MM.1S (cell line): ENCODE measurements around the gene DNAJC3.

Experiments
- DNase-seq: peaks from one replicate; pipeline ENCODE4 v3.0.0-alpha.2; 2015
- H2AFZ ChIP-seq: fragments of 300-600 bp; sonication (generic); 2 replicates; pipeline ENCODE4 v1.6.0; 2016; ENCODE audit warnings: antibody characterized with exemption, low read length
- H3F3A ChIP-seq: fragments of 300-600 bp; sonication (generic); 2 replicates; pipeline ENCODE4 v1.6.1; 2016; ENCODE audit warnings: mild to moderate bottlenecking, antibody characterized with exemption, low read length, moderate library complexity, mixed read lengths; ENCODE audit not compliant: insufficient read depth
- H3K27ac ChIP-seq: fragments of 300-600 bp; sonication (generic); 2 replicates; pipeline ENCODE4 v1.5.1; 2016; ENCODE audit warnings: mild to moderate bottlenecking, low read length
- H3K27me3 ChIP-seq: fragments of 300-600 bp; sonication (generic); replicated peaks from 2 replicates; pipeline ENCODE4 v1.6.0; 2016; ENCODE audit warnings: low read length; ENCODE audit not compliant: insufficient read depth
- H3K36me3 ChIP-seq: fragments of 300-600 bp; sonication (generic); replicated peaks from 2 replicates; pipeline ENCODE4 v1.6.1; 2016; ENCODE audit warnings: mild to moderate bottlenecking, low read length, mixed read lengths; ENCODE audit not compliant: insufficient read depth
- H3K4me1 ChIP-seq: fragments of 300-600 bp; sonication (generic); 2 replicates; pipeline ENCODE4 v1.6.1; 2016; ENCODE audit warnings: low read length, mixed read lengths
- H3K4me2 ChIP-seq: fragments of 300-600 bp; sonication (generic); 2 replicates; pipeline ENCODE4 v1.6.0; 2016; ENCODE audit warnings: low read depth, low read length
- H3K4me3 ChIP-seq: fragments of 300-600 bp; sonication (generic); 2 replicates; pipeline ENCODE4 v1.5.1; 2016; ENCODE audit warnings: low read length, mixed read lengths
- H3K79me2 ChIP-seq: fragments of 300-600 bp; sonication (generic); 2 replicates; pipeline ENCODE4 v1.6.1; 2016; ENCODE audit warnings: mixed run types, low read length, mixed read lengths
- H3K9ac ChIP-seq: fragments of 300-600 bp; sonication (generic); 2 replicates; pipeline ENCODE4 v1.6.1; 2016; ENCODE audit warnings: low read length, mixed read lengths
- H3K9me2 ChIP-seq: fragments of 300-600 bp; sonication (generic); replicated peaks from 2 replicates; pipeline ENCODE4 v1.6.1; 2016; ENCODE audit warnings: mild to moderate bottlenecking, low read length, mixed read lengths; ENCODE audit not compliant: insufficient read depth
- H3K9me3 ChIP-seq: fragments of 300-600 bp; sonication (generic); replicated peaks from 2 replicates; pipeline ENCODE4 v1.6.1; 2016; ENCODE audit warnings: mild to moderate bottlenecking, low read length, mixed read lengths; ENCODE audit not compliant: insufficient read depth
- H4K20me1 ChIP-seq: fragments of 300-600 bp; sonication (generic); 2 replicates; pipeline ENCODE4 v1.6.1; 2016; ENCODE audit warnings: mild to moderate bottlenecking, low read length, moderate library complexity, mixed read lengths; ENCODE audit not compliant: insufficient read depth
- CTCF ChIP-seq: fragments of 300-600 bp; sonication (generic); IDR thresholded peaks from 2 replicates; pipeline ENCODE4 v1.5.1; 2016; ENCODE audit warnings: antibody characterized with exemption, low read length, mixed read lengths
- EZH2 ChIP-seq: fragments of 300-600 bp; sonication (generic); optimal IDR thresholded peaks from 2 replicates; pipeline ENCODE3; 2017; ENCODE audit warnings: low read depth, mild to moderate bottlenecking, antibody characterized with exemption, low read length, mixed read lengths
- EZH2phosphoT487 ChIP-seq: fragments of 300-600 bp; sonication (generic); IDR thresholded peaks from 2 replicates; pipeline ENCODE4 v1.6.1; 2018; ENCODE audit warnings: antibody characterized with exemption, low read length

Gene DNAJC3

GRCh38 chr13:95629071-95629470 lies 47.9 kb upstream of the DNAJC3 start:
- no peak for DNase-seq
- Histone ChIP-seq H3K4me1 (no peaks in the 10 kb centered on the region), H3K9ac (no peak overlapping the region), H3K4me2 (no peak overlapping the region), H4K20me1 (no peaks in the 10 kb centered on the region), H3K9me2 (no peaks in the 10 kb centered on the region), H2AFZ (no peak overlapping the region), H3F3A (no peaks in the 10 kb centered on the region), H3K27ac (no peak overlapping the region), H3K36me3 (no peaks in the 10 kb centered on the region), H3K4me3 (no peak overlapping the region), H3K27me3 (no peaks in the 10 kb centered on the region), H3K79me2 (no peaks in the 10 kb centered on the region), H3K9me3 (no peaks in the 10 kb centered on the region)
- no peak for TF ChIP-seq CTCF
- TF ChIP-seq EZH2, result no peak
- TF ChIP-seq EZH2phosphoT487, result no peak

- H3K79me2 ChIP-seq, result no peaks in the 10 kb centered on the region
- no peaks in the 10 kb centered on the region for H3K4me1 ChIP-seq
- no peaks in the 10 kb centered on the region for H4K20me1 ChIP-seq
- TF ChIP-seq EZH2phosphoT487 (no peak), EZH2 (no peak), CTCF (no peak)
- H3K36me3 ChIP-seq, result no peaks in the 10 kb centered on the region
- no peaks in the 10 kb centered on the region for H3K9me3 ChIP-seq
- H3K9ac ChIP-seq, result no peak overlapping the region
- no peaks in the 10 kb centered on the region for H3F3A ChIP-seq
- no peak overlapping the region for H3K4me3 ChIP-seq
- no peak overlapping the region for H2AFZ ChIP-seq
- no peak overlapping the region for H3K27ac ChIP-seq
- H3K27me3 ChIP-seq, result no peaks in the 10 kb centered on the region
- H3K4me2 ChIP-seq, result no peak overlapping the region
- no peak for DNase-seq
- no peaks in the 10 kb centered on the region for H3K9me2 ChIP-seq
Observed at GRCh38 chr13:95630593-95630992, 46.3 kb upstream of the DNAJC3 start.

GRCh38 chr13:95636853-95637252 lies 40.1 kb upstream of the DNAJC3 start:
- no peaks in the 10 kb centered on the region for H3F3A ChIP-seq
- no peak overlapping the region for H3K4me2 ChIP-seq
- no peaks in the 10 kb centered on the region for H3K9me3 ChIP-seq
- no peak for TF ChIP-seq CTCF
- TF ChIP-seq EZH2phosphoT487, result no peak
- TF ChIP-seq EZH2, result no peak
- no peaks in the 10 kb centered on the region for H3K79me2 ChIP-seq
- H3K36me3 ChIP-seq, result no peaks in the 10 kb centered on the region
- H3K4me3 ChIP-seq, result no peak overlapping the region
- no peak overlapping the region; the same call in 1 of the 2 replicates for H2AFZ ChIP-seq
- no peaks in the 10 kb centered on the region for H3K27me3 ChIP-seq
- H4K20me1 ChIP-seq, result no peaks in the 10 kb centered on the region
- no peak for DNase-seq
- no peaks in the 10 kb centered on the region for H3K9me2 ChIP-seq
- no peaks in the 10 kb centered on the region for H3K4me1 ChIP-seq
- H3K27ac ChIP-seq, result no peak overlapping the region
- no peak overlapping the region for H3K9ac ChIP-seq
